ENCODE measurements around the gene TTC4. TPM values are rescaled to one million over a fixed set of nuclear protein-coding genes. Genes with fewer than 3 reads are reported as not detected.
A peak's percentile ranks its signal among the peaks of the same experiment; 100 is the strongest.

Gene TTC4
- polyA plus RNA-seq, 1 donor from 2014 or later = 22.5 TPM

DNA sequence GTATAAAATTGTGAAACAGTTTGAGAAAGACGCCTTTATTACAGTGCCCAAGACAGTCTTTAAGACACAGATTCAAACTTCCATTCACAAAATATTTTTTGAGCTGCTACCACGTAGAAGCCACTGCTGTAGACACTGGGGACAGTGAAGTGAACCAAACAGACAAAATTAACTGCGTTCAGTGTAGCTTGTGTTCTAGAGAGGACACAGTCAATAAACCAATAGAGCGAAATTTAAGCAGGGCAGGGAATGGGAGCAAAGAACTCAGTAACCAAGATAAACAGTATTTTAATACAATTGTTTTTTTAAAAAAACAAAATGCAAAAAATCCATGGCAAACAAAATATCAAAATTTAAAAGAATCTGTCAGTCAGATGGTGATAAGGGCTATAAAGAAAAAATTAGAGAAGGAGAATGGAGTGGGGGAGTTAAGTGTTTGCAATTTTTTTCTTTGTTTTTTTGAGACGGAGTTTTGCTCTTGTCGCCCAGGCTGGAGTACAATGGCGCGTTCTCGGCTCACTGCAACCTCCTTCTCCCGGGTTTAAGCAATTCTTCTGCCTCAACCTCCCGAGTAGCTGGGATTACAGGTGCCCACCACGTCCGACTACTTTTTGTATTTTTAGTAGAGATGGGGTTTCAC lies 49.4 kb downstream of the TTC4 start:
- H3K4me2 ChIP-seq (ENCODE audit: low read length) = peak overlapping the region; percentile 63
- TF ChIP-seq EP300 (conservative IDR thresholded peaks at IDR 0.05; ENCODE audit: poor library complexity, severe bottlenecking) (no peak), CTCF (IDR thresholded peaks at IDR 0.05; ENCODE audit: poor library complexity, severe bottlenecking) (no peak), TAF1 (IDR thresholded peaks at IDR 0.05; ENCODE audit: low read depth) (no peak), MXI1 (conservative IDR thresholded peaks at IDR 0.05; ENCODE audit: poor library complexity, severe bottlenecking) (no peak), RAD21 (conservative IDR thresholded peaks at IDR 0.05) (no peak), EZH2 (IDR thresholded peaks at IDR 0.05; ENCODE audit: borderline replicate concordance, insufficient read depth, low read length, poor library complexity, severe bottlenecking) (no peak), POLR2AphosphoS5 (IDR thresholded peaks at IDR 0.05) (no peak), SMC3 (conservative IDR thresholded peaks at IDR 0.05; ENCODE audit: poor library complexity) (no peak)
- TF ChIP-seq, protein P1, sequence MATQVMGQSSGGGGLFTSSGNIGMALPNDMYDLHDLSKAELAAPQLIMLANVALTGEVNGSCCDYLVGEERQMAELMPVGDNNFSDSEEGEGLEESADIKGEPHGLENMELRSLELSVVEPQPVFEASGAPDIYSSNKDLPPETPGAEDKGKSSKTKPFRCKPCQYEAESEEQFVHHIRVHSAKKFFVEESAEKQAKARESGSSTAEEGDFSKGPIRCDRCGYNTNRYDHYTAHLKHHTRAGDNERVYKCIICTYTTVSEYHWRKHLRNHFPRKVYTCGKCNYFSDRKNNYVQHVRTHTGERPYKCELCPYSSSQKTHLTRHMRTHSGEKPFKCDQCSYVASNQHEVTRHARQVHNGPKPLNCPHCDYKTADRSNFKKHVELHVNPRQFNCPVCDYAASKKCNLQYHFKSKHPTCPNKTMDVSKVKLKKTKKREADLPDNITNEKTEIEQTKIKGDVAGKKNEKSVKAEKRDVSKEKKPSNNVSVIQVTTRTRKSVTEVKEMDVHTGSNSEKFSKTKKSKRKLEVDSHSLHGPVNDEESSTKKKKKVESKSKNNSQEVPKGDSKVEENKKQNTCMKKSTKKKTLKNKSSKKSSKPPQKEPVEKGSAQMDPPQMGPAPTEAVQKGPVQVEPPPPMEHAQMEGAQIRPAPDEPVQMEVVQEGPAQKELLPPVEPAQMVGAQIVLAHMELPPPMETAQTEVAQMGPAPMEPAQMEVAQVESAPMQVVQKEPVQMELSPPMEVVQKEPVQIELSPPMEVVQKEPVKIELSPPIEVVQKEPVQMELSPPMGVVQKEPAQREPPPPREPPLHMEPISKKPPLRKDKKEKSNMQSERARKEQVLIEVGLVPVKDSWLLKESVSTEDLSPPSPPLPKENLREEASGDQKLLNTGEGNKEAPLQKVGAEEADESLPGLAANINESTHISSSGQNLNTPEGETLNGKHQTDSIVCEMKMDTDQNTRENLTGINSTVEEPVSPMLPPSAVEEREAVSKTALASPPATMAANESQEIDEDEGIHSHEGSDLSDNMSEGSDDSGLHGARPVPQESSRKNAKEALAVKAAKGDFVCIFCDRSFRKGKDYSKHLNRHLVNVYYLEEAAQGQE (IDR thresholded peaks at IDR 0.05; ENCODE audit: borderline replicate concordance) = no peak
- peak overlapping the region; percentile 46 for H3K9ac ChIP-seq (ENCODE audit: low read length)

GRCh38 chr1:54766726-54767125 lies 51.1 kb downstream of the TTC4 start:
- H4K20me1 ChIP-seq (ENCODE audit: insufficient read depth) = no peaks in the 10 kb centered on the region
- peaks cover 9% of the 10 kb centered on the region for H3K79me2 ChIP-seq (replicated peaks; ENCODE audit: insufficient read depth, low read length)
- no peak overlapping the region for H3K4me2 ChIP-seq (ENCODE audit: low read length)
- no peaks in the 10 kb centered on the region for H3K9me3 ChIP-seq (ENCODE audit: low read length)
- no peak overlapping the region for H3K9ac ChIP-seq (ENCODE audit: low read length)
- no peak overlapping the region for H3K4me3 ChIP-seq (ENCODE audit: low read length)
- no peak overlapping the region for H2AFZ ChIP-seq (ENCODE audit: low read depth, low read length)
- no peaks in the 10 kb centered on the region for H3K27me3 ChIP-seq (ENCODE audit: insufficient read depth, low read depth, low read length)
- H3K27ac ChIP-seq (ENCODE audit: low read length) = no peak overlapping the region
- no peaks in the 10 kb centered on the region for H3K9me2 ChIP-seq (ENCODE audit: insufficient read depth, low read length)
- TF ChIP-seq EZH2 (IDR thresholded peaks at IDR 0.05; ENCODE audit: borderline replicate concordance, insufficient read depth, low read length, poor library complexity, severe bottlenecking) = no peak
- no peak for TF ChIP-seq CTCF (IDR thresholded peaks at IDR 0.05; ENCODE audit: poor library complexity, severe bottlenecking)
- TF ChIP-seq POLR2AphosphoS5 (IDR thresholded peaks at IDR 0.05) = no peak
- TF ChIP-seq RAD21 (conservative IDR thresholded peaks at IDR 0.05) = no peak
- H3K36me3 ChIP-seq (ENCODE audit: insufficient read depth, low read length) = no peaks in the 10 kb centered on the region
- H3F3A ChIP-seq (ENCODE audit: insufficient read depth, low read length, poor library complexity, severe bottlenecking) = no peaks in the 10 kb centered on the region

More for the DNA sequence above, 49.4 kb downstream of the TTC4 start:
- peak overlapping the region; percentile 96 for H3K4me3 ChIP-seq (ENCODE audit: low read length)
- no peaks in the 10 kb centered on the region for H4K20me1 ChIP-seq (ENCODE audit: insufficient read depth)
- no peaks in the 10 kb centered on the region for H3K27me3 ChIP-seq (ENCODE audit: insufficient read depth, low read depth, low read length)
- no peaks in the 10 kb centered on the region for H3K9me2 ChIP-seq (ENCODE audit: insufficient read depth, low read length)
- no peaks in the 10 kb centered on the region for H3K9me3 ChIP-seq (ENCODE audit: low read length)
- no peaks in the 10 kb centered on the region for H3F3A ChIP-seq (ENCODE audit: insufficient read depth, low read length, poor library complexity, severe bottlenecking)
- peaks cover 9% of the 10 kb centered on the region for H3K79me2 ChIP-seq (replicated peaks; ENCODE audit: insufficient read depth, low read length)
- no peaks in the 10 kb centered on the region for H3K36me3 ChIP-seq (ENCODE audit: insufficient read depth, low read length)
- H2AFZ ChIP-seq (ENCODE audit: low read depth, low read length) = peak overlapping the region; percentile 29
- peak overlapping the region; percentile 62 for H3K27ac ChIP-seq (ENCODE audit: low read length)
